ENCODE data around the gene PDK2.

GRCh38 chr17:50133769-50134099, 38.6 kb downstream of the PDK2 start:
- TF ChIP-seq CTCF (IDR thresholded peaks at IDR 0.05) (no peak), POLR2A (IDR thresholded peaks at IDR 0.05) (no peak), POLR2AphosphoS5 (IDR thresholded peaks at IDR 0.05) (no peak)
